GM19455 (cell line): ENCODE results near the gene RAPGEFL1.
"Not testable (repeated sequence)": the region's sequence is repeated elsewhere in the genome, so short reads cannot be mapped to it uniquely, and the experiment has no call there.

Experiments used
- ATAC-seq: cut with Tn5 transposase; IDR thresholded peaks from one replicate; pipeline ENCODE4 v1.9.1; 2021; ENCODE audit not compliant: unreplicated experiment

RAPGEFL1 gene, protein sequence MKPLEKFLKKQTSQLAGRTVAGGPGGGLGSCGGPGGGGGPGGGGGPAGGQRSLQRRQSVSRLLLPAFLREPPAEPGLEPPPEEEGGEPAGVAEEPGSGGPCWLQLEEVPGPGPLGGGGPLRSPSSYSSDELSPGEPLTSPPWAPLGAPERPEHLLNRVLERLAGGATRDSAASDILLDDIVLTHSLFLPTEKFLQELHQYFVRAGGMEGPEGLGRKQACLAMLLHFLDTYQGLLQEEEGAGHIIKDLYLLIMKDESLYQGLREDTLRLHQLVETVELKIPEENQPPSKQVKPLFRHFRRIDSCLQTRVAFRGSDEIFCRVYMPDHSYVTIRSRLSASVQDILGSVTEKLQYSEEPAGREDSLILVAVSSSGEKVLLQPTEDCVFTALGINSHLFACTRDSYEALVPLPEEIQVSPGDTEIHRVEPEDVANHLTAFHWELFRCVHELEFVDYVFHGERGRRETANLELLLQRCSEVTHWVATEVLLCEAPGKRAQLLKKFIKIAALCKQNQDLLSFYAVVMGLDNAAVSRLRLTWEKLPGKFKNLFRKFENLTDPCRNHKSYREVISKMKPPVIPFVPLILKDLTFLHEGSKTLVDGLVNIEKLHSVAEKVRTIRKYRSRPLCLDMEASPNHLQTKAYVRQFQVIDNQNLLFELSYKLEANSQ

DNA sequence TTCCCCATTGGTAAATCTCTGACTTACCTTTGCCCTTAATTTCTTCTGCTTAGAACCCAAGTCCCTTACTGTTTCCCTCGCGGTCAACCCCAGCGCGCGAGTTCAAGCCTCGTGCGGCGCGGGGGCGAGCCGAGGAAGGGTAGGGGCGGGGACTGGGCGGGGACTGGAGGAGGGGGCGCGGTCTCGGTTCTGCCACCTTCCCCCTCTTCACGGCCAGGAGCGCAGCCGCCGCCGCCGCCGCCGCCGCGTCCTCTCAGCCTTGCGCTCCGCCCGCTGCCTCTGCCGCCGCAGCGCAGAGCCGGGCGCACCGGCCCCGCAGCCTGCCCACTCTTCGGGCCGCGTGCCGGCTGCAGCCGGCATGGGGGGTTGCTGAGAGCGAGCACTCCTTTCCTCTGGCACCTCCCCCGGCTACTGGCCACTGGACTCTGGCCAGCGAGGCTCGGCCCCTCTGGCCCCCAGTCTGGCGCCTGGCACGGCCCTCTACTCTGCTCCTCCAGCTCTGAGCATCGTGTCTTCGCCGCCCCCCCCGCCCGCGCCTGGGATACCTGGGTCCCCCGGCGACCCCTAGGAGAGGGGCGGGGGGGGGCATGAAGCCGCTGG lies at the start of gene RAPGEFL1:
Gene RAPGEFL1 (plus strand): TSS at position 196 of the 600 bp plus-strand sequence. CDS start 392 bp downstream, at position 588.
- ATAC-seq, result peak; percentile 77

DNA sequence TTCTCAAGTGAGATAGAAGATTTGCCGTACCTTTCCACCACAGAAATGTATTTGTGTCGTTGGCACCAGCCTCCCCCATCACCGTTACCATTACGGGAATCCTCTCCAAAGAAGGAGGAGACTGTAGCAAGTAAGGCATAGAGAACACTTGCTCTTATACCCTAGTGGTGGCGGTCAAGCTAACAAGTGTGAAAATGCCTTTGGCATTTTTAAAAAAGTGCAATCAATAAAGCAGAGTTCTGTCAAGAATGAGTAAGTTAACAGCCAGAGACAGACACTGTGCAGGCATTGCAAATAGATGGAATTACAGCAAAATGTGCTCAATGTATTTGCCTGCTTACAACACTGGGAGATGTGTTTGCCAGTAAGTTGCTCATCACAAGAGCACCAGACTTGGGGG lies 47.8 kb upstream of the RAPGEFL1 start:
- no peak for ATAC-seq

DNA sequence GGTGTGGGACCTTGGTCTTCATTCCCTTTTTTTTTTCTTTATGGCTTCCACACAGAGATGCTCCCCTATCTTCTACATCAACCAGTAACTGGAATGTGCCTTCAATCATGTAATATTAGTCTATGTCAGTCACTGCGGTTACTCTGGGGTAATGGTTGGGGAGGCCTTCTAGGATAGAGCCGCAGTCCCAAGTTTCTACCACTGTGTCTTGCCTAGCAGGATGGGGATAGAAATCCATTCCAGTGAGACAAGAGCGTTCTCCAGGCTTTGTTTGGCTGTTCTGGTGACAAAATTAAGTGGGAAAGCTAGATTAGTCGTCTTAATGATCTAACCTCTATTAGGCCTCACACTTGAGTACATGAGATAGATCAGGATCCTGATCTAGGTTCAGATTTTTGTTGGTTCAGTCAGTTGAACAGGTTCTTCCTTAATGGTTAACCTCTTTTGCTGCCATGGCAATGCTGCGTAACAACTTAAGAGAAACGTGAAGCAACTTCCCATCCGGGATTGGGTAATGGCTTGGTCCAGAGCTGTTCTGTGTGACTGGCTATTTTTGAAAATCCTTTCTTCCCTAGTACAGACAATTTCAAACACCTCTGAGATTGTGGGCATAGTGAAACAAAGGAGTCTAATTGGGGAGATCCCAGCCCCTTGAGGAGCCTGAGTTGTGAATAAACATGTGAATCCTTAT lies 46.8 kb upstream of the RAPGEFL1 start:
- ATAC-seq, result no peak

DNA sequence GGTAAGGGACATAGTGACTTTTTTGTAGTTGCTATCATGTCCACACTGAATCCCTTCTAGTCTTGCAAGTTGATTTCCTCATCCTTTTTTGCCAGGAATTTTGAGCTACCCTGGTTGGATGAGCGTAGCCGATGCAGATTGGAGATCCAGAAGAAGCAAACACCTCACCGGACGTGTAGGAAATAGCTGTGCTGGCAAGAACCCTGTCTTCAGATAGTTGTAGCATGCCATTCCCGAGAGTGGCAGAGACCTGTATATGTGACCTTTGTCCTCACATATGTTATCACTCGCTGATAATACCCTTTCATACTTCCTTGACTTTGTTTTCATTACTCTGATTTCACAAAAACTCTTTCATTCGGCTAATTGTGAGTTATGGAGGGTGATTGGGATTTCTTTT lies 43.1 kb upstream of the RAPGEFL1 start:
- ATAC-seq, result no peak

DNA sequence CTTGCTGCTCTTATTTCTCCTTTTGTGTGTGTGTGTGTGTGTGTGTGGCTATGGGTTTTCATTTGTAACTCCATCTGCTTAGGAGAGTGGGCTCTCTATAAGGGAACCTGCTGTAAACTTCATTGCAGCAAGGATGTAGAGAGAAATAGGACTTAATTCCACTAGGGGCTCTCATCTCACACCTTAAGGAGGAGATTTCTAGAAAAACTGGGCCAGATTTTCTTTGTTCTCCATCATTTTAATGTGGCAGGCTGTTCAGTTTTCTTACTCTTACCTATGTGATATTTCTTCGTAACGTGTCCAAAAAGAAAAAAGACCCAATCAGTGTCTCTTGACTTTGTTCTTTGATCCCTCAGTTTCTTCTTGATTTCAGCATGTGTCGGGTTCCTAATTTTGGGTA lies 41.5 kb upstream of the RAPGEFL1 start:
- ATAC-seq, result no peak

DNA sequence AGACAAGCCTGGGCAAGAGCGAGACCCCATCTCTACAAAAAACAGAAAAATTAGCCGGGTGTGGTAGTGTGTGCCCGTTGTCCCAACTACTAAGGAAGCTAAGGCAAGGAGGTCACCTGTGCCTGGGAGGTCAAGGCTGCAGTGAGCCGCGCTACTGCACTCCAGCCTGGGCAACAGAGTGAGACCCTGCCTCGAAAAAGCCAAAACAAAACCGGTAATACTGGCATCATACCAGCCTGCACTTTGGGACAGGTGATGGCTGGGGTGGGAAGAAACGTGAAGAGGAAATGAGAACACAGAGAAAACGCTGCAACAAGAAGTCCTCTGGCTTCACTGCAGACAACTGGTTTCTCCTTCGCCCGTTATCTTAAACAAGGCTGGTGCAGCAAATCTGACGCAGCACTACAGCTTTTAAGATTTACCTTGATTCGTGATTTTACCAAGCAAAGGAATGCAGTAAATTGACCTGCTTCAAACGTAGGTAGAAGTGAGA lies 37.7 kb upstream of the RAPGEFL1 start:
- peak; percentile 27 for ATAC-seq

DNA sequence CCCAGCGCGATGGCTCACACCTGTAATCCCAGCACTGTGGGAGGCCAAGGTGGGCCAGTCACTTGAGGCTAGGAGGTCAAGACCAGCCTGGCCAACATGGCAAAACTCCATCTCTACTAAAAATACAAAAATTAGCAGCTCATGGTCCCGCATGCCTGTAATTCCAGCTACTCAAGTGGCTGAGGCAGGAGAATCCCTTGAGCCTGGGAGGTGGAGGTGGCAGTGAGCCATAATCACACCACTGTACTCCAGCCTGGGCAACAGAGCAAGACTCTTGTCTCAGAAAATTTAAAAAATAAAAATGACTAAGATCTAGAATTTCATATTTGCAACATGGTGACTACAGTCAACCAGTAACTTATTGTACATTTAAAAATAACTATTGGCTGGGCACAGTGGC lies 34.1 kb upstream of the RAPGEFL1 start:
- not testable (repeated sequence) for ATAC-seq

DNA sequence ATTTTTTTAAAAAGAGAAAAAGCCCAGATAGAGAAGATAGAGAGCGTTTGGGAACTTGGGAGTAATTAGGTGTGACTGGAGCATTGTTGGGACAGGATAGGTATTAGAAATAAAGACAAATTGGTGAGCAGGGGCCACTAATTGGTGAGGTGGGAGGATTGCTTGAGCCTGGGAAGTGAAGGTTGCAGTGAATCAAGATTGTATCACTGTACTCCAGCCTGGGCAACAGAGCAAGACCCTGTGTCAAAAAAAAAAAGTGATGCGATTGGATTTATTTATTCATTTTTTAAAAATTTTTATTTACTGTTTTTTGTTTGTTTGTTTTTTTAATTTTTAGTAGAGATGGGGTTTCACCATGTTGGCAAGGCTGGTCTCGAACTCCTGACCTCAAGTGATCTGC lies 31.8 kb upstream of the RAPGEFL1 start:
- no peak for ATAC-seq

DNA sequence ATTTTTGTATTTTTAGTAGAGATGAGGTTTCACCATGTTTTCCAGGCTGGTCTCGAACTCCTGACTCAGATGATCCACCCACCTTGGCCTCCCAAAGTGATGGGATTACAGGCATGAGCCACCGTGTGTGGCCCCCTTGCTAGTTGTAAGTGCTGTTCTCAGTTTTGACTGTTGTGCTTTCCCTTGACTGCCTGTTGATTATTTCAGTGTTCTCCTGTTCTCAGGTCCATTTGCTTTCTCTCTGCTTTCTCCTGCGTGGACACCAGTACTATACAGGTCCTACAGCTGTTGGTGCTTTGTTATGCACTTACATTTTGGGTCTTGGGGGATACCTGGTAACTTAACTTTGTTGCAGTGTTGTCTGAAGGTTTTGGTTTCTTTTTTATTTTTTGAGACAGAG lies 28.7 kb upstream of the RAPGEFL1 start:
- no peak for ATAC-seq

DNA sequence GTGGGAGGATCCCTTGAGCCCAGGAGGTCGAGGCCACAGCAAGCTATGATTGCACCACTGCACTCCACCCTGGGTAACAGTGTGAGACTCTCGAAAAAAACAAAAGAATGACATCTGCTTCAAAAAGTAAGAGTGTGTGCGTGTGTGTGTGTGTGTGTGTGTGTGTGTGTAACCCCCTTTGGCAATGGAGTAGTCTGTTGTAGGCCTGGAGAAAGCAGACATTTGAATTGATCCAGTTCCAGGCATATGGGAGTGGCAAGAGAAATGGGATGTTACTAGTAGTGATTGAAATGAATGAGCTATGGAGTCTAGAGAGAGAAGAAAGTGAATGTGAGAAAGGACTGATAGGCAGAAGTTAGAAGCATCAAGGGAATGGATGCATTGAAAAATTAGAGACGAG lies 27.0 kb upstream of the RAPGEFL1 start:
- no peak for ATAC-seq

DNA sequence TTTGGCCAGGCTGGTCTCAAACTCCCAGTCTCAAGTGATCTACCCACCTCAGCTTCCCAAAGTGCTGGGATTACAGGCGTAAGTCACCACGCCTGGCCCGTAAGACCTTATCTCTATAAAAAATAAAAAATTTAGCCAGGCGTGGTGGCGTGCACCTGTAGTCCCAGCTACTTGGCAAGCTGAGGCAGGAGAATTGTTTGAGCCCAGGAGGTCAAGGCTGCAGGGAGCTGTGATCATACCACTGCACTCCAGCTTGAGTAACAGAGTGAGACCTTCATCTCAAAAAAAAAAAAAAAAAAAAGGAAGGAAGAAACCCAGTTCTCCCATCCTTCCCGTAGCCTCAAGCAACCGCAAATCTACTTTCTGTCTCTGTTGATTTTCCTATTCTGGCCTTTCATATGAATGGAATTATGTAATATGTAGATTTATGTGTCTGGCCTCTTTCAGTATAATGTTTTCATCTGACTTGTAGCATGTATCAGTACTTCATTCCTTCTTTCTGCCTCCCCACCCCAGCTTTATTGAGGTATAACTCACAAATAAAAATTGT lies 25.8 kb upstream of the RAPGEFL1 start:
- no peak for ATAC-seq

DNA sequence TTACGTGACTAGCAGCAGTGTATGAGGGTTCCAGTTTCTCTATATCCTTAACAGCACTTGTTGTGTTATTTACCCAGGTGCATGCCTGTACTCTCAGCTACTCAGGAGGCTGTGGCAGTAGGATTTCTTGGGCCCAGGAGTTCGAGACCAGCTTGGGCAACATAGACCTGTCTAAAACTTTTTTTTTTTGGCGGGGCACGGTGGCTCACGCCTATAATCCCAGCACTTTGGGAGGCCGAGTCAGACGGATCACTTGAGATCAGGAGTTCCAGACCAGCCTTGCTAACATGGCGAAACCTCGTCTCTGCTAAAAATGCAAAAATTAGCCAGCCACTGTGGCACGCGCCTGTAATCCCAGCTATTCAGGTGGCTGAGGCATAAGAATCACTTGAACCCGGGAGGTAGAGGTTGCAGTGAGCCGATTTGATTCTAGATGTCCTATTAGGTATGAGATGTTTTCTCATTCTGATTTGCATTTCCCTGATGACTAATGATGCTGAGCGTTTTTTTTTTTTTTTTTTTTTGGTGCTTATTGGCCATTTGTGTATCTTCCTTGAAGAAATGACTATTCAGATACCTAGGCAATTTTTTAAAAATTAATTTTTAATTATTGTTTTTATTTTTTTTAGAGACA lies 23.6 kb upstream of the RAPGEFL1 start:
- no peak for ATAC-seq

DNA sequence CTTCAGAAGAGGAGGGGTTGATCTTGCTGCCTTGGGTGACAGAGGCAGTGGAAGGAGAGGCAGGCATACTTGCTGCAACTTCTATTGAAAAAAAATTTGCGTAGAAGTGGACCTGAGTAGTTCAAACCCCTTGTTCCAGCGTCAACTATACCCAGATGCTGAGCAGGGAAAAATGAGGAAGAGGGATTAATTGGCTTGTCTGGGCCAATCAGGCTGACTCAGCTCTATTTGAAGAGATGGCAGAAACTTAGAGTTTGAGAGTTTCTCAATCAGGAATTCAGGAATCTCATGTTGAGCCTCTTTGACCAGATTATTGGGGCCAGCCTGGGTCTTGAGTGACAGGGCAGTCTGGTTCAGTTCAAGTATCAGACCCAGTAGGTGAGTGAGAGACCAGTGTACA lies 19.3 kb upstream of the RAPGEFL1 start:
- ATAC-seq, result no peak

DNA sequence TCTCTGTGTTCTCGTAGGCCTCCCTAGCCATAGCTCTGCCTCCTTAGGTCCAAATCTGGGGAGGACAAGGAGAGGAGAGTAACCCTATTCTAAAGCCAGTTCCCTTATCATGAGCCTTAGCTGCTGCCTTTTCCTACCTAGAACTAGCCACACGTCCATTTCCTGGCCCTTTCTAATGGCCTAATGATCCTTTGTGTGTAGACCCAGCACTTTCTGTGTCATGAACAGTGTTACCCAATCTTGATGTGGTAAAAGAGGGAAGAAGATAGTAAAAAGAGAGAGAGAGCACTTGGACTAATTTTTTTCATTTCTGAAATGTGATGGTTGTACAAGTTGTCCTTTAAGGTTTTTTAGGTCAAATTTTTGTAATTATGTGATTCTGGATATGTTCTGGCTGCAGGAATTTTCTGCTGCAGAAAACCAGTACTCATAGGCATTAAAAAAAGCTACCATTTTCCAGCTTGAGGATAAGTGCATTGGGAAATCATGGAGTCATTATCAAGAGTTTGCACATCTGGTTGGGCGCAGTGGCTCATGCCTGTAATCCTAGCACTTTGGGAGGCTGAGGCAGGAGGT lies 18.7 kb upstream of the RAPGEFL1 start:
- no peak for ATAC-seq

DNA sequence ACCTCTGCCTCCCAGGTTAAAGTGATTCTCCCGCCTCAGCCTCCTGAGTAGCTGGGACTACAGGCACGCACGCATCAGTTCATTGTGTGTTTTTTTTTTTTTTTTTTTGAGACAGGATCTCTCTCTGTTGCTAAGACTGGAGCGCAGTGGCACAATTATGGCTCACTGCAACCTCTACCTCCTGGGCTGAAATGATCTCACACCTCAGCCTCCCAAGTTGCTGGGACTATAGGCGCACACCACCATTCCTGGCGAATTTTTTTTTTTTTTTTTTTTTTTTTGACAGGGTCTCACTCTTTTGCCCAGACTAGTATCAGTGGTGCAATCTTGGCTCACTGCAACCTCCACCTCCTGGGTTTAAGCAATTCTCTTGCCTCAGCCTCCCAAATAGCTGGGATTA lies 17.8 kb upstream of the RAPGEFL1 start:
- ATAC-seq, result no peak

DNA sequence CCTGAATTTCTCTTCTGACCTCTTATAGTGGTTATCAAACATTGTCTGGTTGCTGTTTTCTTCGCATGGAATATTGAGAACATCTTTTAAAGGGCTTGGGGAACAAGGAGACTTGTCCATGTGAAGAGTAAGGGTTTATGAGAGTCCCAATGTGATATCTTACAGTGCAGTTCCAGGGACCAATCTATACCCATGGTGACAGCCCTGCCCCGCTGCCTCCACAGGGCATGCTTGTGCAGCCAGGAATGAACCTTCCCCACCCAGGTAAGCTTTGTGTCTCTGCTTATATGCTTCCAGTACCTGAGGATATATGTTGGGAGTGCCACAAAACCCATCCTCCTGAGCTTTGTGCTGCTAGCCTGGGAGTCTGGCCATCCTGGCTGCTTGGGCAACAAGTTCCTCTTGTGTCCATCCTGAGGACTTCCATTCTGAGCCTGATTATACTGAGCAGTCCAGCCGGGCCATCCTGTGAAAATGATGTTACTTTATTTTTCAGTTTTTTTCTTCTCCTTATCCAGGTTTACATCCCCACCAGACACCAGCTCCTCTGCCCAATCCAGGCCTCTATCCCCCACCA lies 9.5 kb upstream of the RAPGEFL1 start:
- ATAC-seq, result no peak

DNA sequence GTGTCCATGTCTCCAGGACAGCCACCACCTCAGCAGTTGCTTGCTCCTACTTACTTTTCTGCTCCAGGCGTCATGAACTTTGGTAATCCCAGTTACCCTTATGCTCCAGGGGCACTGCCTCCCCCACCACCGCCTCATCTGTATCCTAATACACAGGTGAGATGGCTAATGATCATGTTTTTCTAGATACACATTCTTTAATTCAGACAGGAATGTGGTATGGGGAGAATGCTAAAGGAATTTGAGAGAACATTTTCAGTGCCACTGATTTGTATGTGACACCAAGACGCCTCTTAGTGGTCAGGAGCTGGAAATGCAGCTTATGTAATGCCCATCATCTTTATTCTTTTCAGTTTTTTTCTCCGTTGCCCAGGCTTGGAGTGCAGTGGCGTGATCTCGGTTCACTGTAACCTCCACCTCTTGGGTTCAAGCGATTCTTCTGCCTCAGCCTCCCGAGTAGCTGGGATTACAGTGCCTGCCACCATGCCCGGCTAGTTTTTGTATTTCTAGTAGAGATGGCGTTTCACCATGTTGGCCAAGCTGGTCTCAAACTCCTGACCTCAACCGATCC lies 8.9 kb upstream of the RAPGEFL1 start:
- ATAC-seq, result no peak

DNA sequence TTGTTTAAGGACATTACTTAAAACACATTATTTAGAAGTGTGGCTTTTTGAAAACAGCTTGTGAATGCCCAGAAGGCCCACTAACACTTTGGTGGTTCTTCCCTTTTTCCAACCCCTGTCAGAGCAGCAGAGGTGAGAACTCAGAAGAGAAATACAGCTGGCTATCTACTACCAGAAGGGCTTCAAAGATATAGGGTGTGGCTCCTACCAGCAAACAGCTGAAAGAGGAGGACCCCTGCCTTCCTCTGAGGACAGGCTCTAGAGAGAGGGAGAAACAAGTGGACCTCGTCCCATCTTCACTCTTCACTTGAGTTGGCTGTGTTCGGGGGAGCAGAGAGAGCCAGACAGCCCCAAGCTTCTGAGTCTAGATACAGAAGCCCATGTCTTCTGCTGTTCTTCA lies 6.9 kb upstream of the RAPGEFL1 start:
- no peak for ATAC-seq

DNA sequence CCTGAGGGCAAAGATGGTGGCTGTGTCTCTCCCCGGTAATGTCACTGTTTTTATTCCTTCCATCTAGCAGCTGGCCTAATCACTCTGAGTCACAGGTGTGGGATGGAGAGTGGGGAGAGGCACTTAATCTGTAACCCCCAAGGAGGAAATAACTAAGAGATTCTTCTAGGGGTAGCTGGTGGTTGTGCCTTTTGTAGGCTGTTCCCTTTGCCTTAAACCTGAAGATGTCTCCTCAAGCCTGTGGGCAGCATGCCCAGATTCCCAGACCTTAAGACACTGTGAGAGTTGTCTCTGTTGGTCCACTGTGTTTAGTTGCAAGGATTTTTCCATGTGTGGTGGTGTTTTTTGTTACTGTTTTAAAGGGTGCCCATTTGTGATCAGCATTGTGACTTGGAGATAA lies 5.5 kb upstream of the RAPGEFL1 start:
- no peak for ATAC-seq
